Activated CD4-positive, alpha-beta T cell treated with anti-CD3 and anti-CD28 coated beads, Interleukin-2, amount 10 ng/mL, durations not matched to agents 24 days and 14 days (primary cell): Measurements from ENCODE around the gene POLR2J3. TPM values are rescaled to one million over a fixed set of nuclear protein-coding genes. Genes with fewer than 3 reads are reported as not detected.
A peak's percentile ranks its signal among the peaks of the same experiment; 100 is the strongest.
"Not testable (repeated sequence)": the region's sequence is repeated elsewhere in the genome, so short reads cannot be mapped to it uniquely, and the experiment has no call there.

Experiments used
- DNase-seq: peaks from one replicate; pipeline ENCODE4 v3.0.0; 2022
- H3K27ac Mint-ChIP-seq: one replicate; pipeline ENCODE4 v1.8.0; 2022; ENCODE audit warnings: mild to moderate bottlenecking, mixed read lengths
- H3K27me3 Mint-ChIP-seq: one replicate; pipeline ENCODE4 v1.8.0; 2022; ENCODE audit warnings: mixed read lengths
- H3K36me3 Mint-ChIP-seq: one replicate; pipeline ENCODE4 v1.8.0; 2022; ENCODE audit warnings: low read depth, mild to moderate bottlenecking, mixed read lengths
- H3K4me1 Mint-ChIP-seq: one replicate; pipeline ENCODE4 v1.8.0; 2021; ENCODE audit warnings: mixed read lengths
- H3K4me3 Mint-ChIP-seq: one replicate; pipeline ENCODE4 v1.8.0; 2022; ENCODE audit warnings: mild to moderate bottlenecking, moderate library complexity, mixed read lengths
- H3K9me3 Mint-ChIP-seq: one replicate; pipeline ENCODE4 v1.8.0; 2021; ENCODE audit warnings: mixed read lengths
- intact Hi-C: fragments of 100-400 bp; cut with micrococcal nuclease; formaldehyde crosslinking; loops from one replicate; pipeline ENCODE4 v1.15.1; 2023
- total RNA-seq: library from RNA; stranded (reverse); gene quantifications from 2 replicates; pipeline ENCODE4 v1.2.3, GENCODE V29; 2022

POLR2J3 gene
- total RNA-seq, 1 donor from 2014 or later, result 50.9 TPM

DNA sequence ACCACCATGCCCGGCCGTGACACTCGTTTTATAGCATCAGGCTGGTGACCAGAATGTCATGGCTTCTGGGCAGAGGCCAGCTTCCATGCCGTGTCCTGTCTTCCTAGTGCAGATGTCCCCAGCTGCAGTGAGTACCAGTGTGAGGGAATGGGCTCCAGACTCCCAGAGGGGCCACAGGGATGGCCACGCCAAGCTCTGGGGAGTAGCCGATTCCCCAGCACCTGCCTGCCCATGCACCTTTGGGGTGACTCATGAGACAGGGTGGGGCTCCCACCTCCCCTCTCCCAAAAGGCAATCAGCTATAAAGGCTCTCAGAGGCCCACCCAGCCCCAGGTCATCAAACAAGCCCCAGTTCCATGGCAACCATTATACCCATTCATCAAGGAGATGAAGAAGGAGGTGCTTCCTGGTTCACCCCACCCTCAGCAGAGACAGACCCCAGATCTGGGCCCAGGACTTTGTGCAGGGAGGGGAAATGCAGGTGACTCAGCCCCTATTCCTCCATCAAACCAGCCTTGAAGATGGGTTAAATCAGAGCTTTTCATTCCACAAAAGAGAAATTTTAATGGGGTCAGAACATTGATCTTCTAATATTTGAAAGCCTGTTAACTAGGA, 21.5 kb downstream of the POLR2J3 start, which contains the start of gene SPDYE2:
SPDYE2 (plus strand) TSS at position 419 of the 615 bp plus-strand sequence. CDS start 2,030 bp downstream, outside the sequence.
- H3K27me3 Mint-ChIP-seq, H3K27ac Mint-ChIP-seq, H3K4me1 Mint-ChIP-seq, H3K36me3 Mint-ChIP-seq, H3K4me3 Mint-ChIP-seq, H3K9me3 Mint-ChIP-seq, intact Hi-C loops: not testable (repeated sequence)
- peak; percentile 21 for DNase-seq

DNA sequence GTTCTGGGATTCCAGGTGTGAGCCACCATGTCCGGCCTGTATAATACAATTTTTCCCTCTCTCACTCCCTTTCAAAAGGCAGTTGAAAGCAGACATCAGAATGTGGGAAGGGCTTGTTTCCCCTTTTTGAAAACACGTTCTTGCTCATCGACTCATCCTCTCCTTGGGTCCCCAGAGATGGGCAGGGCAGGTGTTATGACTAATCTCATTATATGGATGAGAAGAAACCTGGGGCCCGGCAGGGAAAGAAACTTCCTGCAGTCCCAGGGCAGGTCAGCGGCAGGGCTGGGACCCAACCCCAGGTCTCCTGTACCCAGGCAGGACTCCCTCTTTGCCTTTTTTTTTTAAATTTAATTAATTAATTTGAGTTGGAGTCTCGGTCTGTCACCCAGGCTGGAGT, 26.0 kb downstream of the POLR2J3 start:
- H3K36me3 Mint-ChIP-seq, H3K27ac Mint-ChIP-seq, intact Hi-C loops, H3K4me3 Mint-ChIP-seq, H3K4me1 Mint-ChIP-seq, H3K9me3 Mint-ChIP-seq, H3K27me3 Mint-ChIP-seq: not testable (repeated sequence)
- DNase-seq, result peak; percentile 7

DNA sequence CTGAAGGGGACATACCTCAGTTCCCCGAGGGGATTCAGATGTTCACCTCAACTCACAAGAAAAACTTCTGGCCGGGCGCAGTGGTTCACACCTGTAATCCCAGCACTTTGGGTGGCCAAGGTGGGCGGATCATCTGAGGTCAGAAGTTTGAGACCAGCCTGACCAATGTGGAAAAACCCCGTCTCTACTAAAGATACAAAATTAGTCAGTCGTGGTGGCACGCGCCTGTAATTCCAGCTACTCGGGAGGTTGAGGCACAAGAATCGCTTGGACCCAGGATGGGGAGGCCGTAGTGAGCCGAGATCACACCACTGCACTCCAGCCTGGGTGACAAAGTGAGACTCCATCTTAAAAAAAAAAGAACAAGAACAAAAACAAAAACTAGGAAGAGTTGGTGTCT, 27.1 kb downstream of the POLR2J3 start:
- DNase-seq, result peak; percentile 3
- H3K4me3 Mint-ChIP-seq, H3K27me3 Mint-ChIP-seq, H3K9me3 Mint-ChIP-seq, H3K27ac Mint-ChIP-seq, intact Hi-C loops, H3K4me1 Mint-ChIP-seq, H3K36me3 Mint-ChIP-seq: not testable (repeated sequence)

DNA sequence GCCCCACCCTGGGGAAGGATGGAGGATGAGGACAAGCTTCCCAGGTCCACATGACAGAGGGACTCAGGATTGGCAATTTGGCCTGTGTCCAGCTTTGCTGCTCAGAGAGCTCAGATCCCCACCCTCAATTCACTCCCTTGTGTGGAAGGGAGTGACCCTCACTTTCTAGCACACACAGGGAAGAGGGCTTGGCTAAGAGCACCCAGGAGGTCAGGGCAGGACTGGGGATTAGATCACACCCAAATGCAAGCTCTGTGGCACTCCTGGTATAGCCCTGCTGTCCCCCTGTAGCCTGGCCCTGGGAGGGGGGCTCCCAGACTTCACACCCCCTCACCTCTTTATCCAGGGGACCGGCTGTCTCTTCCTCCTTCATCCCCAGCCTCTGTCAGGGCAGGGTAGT, 28.0 kb downstream of the POLR2J3 start:
- H3K36me3 Mint-ChIP-seq, H3K4me3 Mint-ChIP-seq, H3K27me3 Mint-ChIP-seq, H3K27ac Mint-ChIP-seq, intact Hi-C loops, H3K4me1 Mint-ChIP-seq, H3K9me3 Mint-ChIP-seq, DNase-seq: not testable (repeated sequence)

DNA sequence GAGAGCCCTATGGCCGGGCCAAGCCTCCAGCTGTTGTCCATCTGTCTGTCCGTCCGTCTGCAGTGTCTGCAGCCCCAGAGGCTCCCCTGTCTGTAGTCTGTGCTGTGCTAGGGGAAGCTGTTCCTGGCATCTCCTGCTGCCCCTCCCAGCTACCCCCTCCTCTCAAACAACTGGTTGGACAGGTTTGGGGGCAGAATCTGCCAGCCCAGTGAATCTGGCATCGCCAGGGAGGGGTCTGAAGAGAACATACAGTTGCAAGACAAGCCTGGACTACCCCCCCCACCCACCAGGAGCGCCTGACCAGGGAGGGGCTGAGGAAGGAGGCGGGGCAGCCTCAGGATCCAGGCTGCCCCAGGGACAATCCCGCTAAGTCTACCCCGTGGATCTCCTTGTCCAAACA, 28.8 kb downstream of the POLR2J3 start, which contains the start of gene UPK3BL2:
UPK3BL2 (minus strand) TSS at position 101 of the 400 bp plus-strand sequence; CDS start at position 41, 60 bp downstream.
- H3K27ac Mint-ChIP-seq, H3K9me3 Mint-ChIP-seq: not testable (repeated sequence)

DNA sequence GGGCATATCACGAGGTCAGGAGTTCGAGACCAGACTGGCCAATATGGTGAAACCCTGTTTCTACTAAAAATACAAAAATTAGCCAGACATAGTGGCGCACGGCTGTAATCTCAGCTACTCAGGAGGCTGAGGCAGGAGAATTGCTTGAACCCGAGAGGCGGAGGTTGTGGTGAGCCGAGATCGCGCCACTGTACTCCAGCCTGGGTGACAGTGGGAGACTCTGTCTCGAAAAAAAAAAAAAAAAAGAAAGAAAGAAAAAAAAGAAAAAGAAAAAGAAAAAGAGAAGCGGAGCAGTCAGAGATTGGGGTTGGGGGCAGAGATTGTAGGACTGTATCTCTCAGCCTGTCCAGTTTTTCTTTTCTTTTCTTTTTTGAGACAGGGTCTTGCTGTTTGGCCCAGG, 29.6 kb downstream of the POLR2J3 start:
- H3K36me3 Mint-ChIP-seq, H3K4me1 Mint-ChIP-seq, H3K9me3 Mint-ChIP-seq, H3K27ac Mint-ChIP-seq, intact Hi-C loops, H3K27me3 Mint-ChIP-seq, H3K4me3 Mint-ChIP-seq: not testable (repeated sequence)
- DNase-seq, result peak; percentile 43

More for the DNA sequence above, 28.8 kb downstream of the POLR2J3 start, which contains the start of gene UPK3BL2:
- H3K36me3 Mint-ChIP-seq, DNase-seq, H3K4me3 Mint-ChIP-seq, intact Hi-C loops, H3K4me1 Mint-ChIP-seq, H3K27me3 Mint-ChIP-seq: not testable (repeated sequence)

DNA sequence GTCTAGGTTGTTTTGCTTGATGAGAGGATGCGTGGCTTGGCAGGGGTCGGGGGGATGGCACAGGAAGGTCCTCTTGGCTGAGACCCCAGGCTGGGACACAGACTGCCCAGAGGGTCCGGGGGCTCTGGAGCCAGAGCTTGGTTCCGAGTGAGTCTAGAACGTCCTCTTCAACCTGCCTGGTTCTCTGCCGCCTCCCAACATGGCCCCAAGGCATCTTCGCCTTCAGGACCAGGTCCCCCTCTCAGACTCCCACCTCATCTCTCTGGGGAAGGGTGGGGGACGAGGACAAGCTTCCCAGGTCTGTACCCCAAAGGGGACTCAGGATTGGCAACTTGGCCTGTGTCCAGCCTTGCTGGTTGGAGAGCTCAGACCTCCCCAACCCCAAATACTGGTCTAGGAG, 30.3 kb downstream of the POLR2J3 start:
- H3K27me3 Mint-ChIP-seq, H3K9me3 Mint-ChIP-seq, H3K36me3 Mint-ChIP-seq, intact Hi-C loops, H3K4me3 Mint-ChIP-seq, H3K4me1 Mint-ChIP-seq, H3K27ac Mint-ChIP-seq: not testable (repeated sequence)
- peak; percentile 34 for DNase-seq

DNA sequence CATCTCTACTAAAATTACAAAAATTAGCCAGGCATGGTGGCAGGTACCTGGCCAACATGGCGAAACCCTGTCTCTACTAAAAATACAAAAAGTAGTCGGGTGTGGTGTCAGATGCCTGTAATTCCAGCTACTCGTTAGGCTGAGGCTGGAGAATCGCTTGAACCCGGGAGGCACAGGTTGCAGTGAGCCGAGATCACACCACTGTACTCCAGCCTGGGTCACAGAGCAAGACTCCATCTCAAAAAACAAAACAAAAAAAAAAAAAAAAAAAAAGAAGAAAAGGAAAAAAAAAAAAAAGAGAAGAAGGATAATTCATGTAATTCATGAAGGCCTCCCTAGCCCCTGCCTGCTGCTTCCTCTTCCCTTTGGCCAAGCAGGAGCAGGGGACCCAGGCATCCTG, 31.8 kb downstream of the POLR2J3 start:
- intact Hi-C loops, H3K27ac Mint-ChIP-seq, H3K36me3 Mint-ChIP-seq, H3K27me3 Mint-ChIP-seq, H3K9me3 Mint-ChIP-seq, H3K4me1 Mint-ChIP-seq, H3K4me3 Mint-ChIP-seq: not testable (repeated sequence)
- DNase-seq, result peak; percentile 29

DNA sequence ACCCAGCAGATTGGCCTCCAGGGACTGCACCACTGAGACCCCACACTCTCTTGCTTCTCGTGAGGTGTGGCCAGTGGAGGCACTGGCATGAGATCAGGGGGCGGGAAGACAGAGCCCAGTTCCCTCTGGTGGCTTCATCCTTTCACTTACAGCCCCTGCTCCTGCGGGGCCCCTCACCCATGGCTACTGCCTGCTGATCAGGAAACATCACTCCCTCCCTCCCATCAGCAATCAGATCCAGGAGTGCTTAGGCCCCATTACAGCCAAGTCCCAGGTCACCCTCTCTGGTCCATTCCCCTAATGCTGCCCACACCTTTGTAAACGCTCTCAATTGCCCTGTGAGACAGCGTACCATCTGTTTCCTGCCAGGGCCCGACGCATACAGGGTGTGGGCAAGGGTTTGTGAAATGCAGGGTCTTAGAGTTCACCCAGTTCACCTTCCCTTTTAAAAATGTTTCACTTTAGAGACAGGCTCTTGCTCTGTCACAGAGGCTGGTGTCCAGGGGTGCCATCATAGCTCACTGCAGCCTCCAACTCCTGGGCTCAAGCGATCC, 37.2 kb downstream of the POLR2J3 start:
- H3K9me3 Mint-ChIP-seq, H3K27me3 Mint-ChIP-seq, H3K4me3 Mint-ChIP-seq, intact Hi-C loops, H3K4me1 Mint-ChIP-seq, H3K27ac Mint-ChIP-seq, H3K36me3 Mint-ChIP-seq: not testable (repeated sequence)
- peak; percentile 51 for DNase-seq

DNA sequence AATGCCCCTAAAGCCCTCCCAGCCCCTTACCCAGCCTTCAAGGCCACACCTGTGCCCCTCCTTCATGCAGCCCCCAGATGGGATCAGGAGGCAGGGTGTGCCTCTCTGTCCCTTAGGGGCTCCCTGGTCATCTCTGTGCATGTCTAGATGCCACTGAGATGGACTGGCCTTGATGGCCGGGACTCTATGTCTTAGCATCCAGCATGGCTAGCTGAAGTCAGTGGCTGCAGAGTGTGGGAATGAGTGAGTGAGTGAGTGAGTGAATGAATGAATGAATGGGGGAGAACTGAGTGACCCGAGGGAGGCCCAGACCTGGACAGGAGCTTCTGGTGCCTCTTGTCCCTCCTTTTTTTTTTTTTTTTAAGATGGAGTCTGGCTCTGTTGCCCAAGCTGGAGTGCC, 40.3 kb downstream of the POLR2J3 start:
- H3K4me3 Mint-ChIP-seq, H3K27ac Mint-ChIP-seq, H3K4me1 Mint-ChIP-seq, H3K9me3 Mint-ChIP-seq, intact Hi-C loops, H3K27me3 Mint-ChIP-seq, H3K36me3 Mint-ChIP-seq: not testable (repeated sequence)
- peak; percentile 47 for DNase-seq

DNA sequence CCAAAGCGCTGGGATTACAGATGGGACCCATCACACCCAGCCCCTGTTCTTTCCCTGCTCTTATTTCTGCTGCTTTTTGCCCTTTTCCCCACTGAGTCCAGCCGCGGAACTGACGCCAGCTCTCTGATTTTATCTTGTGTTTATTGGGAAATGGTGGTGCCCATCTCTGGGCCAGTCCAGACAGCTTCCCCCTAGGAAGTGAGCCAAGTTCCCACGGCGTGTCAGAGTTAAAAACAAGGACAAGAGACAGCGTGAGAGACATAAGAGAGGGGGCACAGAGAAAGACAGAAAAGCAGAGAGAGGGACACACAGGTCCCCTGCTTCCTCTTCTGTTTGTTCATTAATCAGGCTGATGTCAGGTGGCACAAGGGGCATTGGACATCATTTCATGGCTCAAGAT, 40.8 kb downstream of the POLR2J3 start:
- H3K4me3 Mint-ChIP-seq, H3K27ac Mint-ChIP-seq, H3K36me3 Mint-ChIP-seq, intact Hi-C loops, H3K9me3 Mint-ChIP-seq, H3K4me1 Mint-ChIP-seq, H3K27me3 Mint-ChIP-seq: not testable (repeated sequence)
- DNase-seq, result peak; percentile 36

DNA sequence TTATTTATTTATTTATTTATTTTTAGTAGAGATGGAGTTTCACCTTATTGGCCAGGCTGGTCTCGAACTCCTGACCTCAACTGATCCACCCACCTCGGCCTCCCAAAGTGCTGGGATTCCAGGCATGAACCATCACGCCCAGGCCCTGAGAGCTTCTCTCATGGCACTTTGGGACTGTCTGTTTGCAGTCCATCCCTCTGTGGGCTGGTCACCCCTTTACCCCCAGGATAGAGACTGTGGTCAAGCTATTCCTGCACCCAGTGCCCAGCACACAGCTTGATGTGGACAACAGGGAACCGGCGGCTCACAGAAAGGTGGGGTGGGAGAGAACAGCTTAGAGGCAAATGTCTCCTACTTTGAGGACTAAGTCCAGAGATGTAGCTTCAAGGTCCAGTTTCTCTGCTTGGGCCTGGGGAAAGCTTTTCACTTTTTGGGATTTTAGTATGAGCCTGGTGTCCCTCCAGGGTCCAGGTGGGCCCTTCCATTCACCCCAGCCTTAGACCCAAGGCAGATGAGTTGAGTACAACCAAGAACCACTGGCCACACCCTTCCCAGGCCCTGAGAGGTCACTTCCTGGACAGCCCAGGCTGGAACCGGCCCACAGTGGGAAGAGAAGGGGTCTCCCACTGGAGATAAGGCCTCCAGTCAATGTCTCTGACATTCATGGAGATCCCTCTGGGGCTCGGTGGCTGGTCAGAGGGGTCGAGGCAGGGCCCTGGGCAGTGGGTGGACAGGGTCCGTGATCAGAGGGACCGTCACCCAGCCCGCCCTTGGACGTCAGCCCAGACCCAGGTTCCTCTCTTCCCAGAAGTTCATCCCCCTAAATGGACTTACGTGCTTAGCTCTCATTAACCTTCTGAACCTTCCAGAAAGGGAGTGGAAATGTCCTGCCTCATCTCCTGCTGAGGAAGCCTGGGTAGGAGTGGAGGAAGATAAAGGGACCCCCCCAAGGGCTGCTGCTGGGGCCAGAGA, 44.3 kb downstream of the POLR2J3 start:
- H3K27me3 Mint-ChIP-seq, intact Hi-C loops, H3K4me3 Mint-ChIP-seq, H3K27ac Mint-ChIP-seq, H3K4me1 Mint-ChIP-seq, H3K36me3 Mint-ChIP-seq, H3K9me3 Mint-ChIP-seq: not testable (repeated sequence)
- peak; percentile 53 for DNase-seq

DNA sequence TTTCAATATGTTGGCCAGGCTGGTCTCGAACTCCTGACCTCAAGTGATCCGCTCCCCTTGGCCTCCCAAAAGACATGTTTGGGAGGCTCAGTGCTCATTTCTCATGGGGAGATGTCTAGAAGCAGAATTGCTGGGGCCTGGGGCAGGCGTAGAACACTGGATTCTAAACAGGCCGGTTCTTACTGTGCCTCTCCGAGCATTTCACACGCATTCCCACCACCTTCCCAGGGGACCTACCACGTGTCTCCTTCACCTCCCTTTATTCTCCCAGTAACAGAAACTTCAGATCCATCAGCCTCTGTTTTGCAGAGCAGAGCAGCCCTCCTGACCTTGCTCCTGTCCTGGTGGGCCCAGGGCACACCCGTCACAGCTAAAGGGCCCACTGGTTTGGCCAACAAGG, 45.2 kb downstream of the POLR2J3 start:
- intact Hi-C loops, H3K27ac Mint-ChIP-seq, H3K9me3 Mint-ChIP-seq, H3K36me3 Mint-ChIP-seq, H3K4me3 Mint-ChIP-seq, H3K27me3 Mint-ChIP-seq, H3K4me1 Mint-ChIP-seq: not testable (repeated sequence)
- DNase-seq, result peak; percentile 33

DNA sequence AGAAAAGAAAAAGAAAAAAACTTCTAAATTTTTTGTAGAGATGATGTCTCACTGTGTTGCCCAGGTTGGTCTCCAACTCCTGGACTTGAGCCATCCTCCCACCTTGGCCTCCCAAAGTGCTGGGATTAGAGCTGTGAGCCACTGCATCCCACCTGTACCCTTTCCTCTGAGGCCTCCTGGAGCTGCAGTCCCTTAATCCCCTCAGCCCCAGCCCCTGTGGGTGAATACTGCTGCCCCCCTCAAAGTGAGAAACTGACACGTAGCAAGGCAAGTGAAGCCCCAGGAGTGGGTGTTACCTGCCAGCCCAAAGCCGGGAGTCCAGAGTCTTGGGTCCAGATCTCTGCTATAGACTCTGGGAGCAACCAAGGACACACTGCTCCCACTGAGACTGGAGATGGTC, 47.6 kb downstream of the POLR2J3 start:
- H3K9me3 Mint-ChIP-seq, H3K27me3 Mint-ChIP-seq, H3K4me1 Mint-ChIP-seq, H3K36me3 Mint-ChIP-seq, H3K27ac Mint-ChIP-seq, H3K4me3 Mint-ChIP-seq, intact Hi-C loops: not testable (repeated sequence)
- DNase-seq, result peak; percentile 54
